Sigmoid colon (tissue), 4 donors: ENCODE measurements around the gene AKAP7.

ENCODE experiments used
- EP300 ChIP-seq, 4 donors: sonication (generic); formaldehyde crosslinking; IDR thresholded peaks; one replicate each; pipeline ENCODE4 v1.6.1; 2017; ENCODE audit warnings: antibody characterized with exemption in 4 of 4
- POLR2A ChIP-seq, 2 donors: fragments of 450-650 bp; IDR thresholded peaks; one replicate each; pipeline ENCODE4 v1.6.1; 2016; ENCODE audit warnings: antibody characterized with exemption in 2 of 2, mild to moderate bottlenecking in 2 of 2, moderate library complexity in 2 of 2
- TF ChIP-seq, protein P1 (sequence below), 4 experiments: fragments of 450-650 bp in 3 of 4; fragments of 200-600 bp in 1 of 4; IDR thresholded peaks; one replicate each; pipeline ENCODE4 v1.5.1; 2016 to 2019; ENCODE audit warnings: antibody characterized with exemption in 4 of 4, mild to moderate bottlenecking in 3 of 4, moderate library complexity in 2 of 4

DNA sequence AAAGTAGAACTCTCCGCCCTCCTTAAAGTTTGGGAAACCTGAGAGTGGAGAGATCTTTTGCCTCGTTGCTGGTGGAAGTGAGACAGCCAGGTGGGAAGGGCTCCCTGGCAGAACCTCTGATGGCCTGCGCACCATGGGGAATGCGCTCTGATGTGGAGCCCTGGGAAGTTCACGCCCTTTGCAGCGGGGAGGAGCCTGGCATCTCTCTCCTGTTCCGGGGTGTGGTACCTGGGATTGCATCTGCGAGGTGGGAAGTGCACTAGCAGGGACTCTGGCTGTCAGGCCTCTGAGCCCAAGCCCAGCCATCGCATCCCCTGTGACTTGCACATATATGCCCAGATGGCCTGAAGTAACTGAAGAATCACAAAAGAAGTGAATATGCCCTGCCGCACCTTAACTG lies 159.8 kb downstream of the AKAP7 start:
- TF ChIP-seq POLR2A (IDR thresholded peaks at IDR 0.05) = no peak
- TF ChIP-seq, protein P1, sequence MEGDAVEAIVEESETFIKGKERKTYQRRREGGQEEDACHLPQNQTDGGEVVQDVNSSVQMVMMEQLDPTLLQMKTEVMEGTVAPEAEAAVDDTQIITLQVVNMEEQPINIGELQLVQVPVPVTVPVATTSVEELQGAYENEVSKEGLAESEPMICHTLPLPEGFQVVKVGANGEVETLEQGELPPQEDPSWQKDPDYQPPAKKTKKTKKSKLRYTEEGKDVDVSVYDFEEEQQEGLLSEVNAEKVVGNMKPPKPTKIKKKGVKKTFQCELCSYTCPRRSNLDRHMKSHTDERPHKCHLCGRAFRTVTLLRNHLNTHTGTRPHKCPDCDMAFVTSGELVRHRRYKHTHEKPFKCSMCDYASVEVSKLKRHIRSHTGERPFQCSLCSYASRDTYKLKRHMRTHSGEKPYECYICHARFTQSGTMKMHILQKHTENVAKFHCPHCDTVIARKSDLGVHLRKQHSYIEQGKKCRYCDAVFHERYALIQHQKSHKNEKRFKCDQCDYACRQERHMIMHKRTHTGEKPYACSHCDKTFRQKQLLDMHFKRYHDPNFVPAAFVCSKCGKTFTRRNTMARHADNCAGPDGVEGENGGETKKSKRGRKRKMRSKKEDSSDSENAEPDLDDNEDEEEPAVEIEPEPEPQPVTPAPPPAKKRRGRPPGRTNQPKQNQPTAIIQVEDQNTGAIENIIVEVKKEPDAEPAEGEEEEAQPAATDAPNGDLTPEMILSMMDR (IDR thresholded peaks at IDR 0.05) = no peak
- no peak for TF ChIP-seq EP300 (IDR thresholded peaks at IDR 0.05)
